Right renal cortex interstitium (tissue), 3 donors: ENCODE measurements around the gene ZNF212. TPM values are rescaled to one million over a fixed set of nuclear protein-coding genes. Genes with fewer than 3 reads are reported as not detected.

ENCODE experiments used
- DNase-seq, 3 donors: peaks; one replicate each; pipeline ENCODE4 v3.0.0-alpha.2; 2013; ENCODE audit warnings: low read depth in 3 of 3, low spot score in 2 of 3
- polyA plus RNA-seq, 3 donors: library from polyadenylated mRNA; unstranded; fragments of 120-200 nt; gene quantifications; one replicate each; pipeline ENCODE4 v1.2.1, GENCODE V29; 2013; ENCODE audit not compliant: insufficient read length in 3 of 3

The ZNF212 gene
- 10 to 100 TPM; 15.5 to 17.0 (median 16.5) TPM for polyA plus RNA-seq

GRCh38 chr7:149239345-149240143 is at the start of gene ZNF212:
Gene ZNF212 (plus strand): TSS chr7:149239651. CDS start chr7:149239779, 128 bp downstream.
- peak in 1 of 3 donors; percentile 77 for DNase-seq

DNA sequence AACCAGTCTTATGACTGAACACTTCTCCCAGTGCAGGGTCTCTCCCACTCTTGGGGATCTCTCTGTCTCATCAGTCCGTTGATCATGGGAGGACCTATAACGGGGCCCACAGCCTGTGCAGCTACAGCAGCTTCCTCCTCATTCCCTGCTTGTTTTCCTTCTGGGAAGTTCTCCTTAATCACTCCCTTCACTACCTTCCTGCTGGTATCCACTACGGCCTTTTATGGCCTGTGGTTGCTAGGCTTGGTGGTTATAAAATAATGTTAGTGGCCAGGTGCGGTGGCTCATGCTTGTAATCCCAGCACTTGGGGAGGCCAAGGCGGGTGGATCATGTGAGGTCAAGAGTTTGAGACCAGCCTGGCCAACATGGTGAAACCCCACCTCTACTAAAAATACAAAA is 47.6 kb upstream of the ZNF212 start:
- DNase-seq, result no peak

GRCh38 chr7:149194799-149195179 is 44.7 kb upstream of the ZNF212 start:
- no peak for DNase-seq

DNA sequence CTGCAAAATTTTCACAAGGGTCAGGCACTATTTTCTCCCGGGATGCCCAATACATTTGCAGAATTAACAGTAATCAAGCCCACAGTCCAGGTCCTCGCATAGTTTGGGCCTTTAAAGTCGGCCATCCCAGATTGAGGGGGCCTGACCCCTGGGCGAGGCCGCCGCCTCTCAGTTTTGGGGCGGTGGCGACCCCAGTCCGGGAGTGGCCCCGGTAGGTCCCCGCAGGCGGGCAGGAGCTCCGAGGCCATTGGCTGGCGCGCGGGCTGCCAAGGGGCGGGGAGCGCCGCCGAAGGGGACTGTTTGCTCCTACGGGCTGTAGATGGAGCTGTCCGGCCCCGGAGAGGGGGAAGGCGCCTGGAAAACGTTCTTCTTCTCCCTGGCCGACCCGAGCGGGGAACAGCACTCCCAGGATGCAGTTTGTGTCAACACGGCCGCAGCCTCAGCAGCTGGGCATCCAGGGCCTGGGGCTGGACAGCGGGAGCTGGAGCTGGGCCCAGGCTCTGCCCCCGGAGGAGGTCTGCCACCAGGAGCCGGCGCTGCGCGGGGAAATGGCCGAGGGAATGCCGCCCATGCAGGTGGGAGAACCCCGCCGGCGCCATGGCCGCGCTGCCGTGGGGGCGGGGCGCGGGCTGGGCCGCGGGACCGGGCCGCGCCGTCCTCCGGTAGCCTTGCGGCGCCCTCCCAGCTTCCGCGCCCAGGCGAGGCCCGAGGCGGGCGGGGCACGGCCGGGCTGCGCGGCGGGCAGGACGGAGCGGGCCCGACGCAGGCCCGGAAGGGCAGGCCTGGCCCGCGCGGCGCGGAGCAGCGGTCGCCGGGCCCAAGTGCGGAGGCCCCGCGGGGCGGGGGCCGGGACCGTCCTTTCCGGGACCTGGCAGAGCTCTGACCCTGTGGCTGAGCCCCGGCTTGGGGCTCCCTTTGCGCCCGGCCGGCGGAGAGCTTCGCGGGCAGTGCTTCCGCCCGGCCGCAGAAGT is 44.0 kb upstream of the ZNF212 start, which contains the start of gene ZNF282:
Gene ZNF282, plus strand, starts transcription at position 367 of the 971 bp plus-strand sequence. Its CDS starts 44 bp downstream, at position 411.
- peak; percentile 75 to 83 (median 79) for DNase-seq

GRCh38 chr7:149196151-149196704 is 43.2 kb upstream of the ZNF212 start:
- no peak for DNase-seq

DNA sequence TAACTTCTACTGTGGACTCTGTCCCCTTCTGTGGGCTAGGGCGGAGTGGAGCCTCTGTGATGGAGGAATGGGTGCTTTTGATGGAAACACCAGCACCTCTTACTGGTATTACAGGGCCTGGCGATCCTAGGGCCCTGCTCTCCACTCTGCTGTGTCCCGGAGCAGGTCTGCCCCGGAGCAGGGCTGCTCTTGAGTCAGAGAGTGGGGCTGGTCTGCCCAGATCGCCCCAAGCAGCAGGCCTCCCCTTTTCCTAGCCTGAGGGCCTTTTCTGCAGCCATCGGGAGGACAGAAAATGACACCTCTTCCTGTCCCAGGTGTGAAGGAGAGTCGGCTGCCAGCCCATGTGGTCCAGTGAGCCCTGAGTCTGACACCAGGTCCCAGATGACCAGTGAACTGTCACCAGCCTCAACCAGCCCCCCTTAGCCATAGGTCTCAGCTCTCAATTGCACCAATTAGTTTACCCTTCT is 42.7 kb upstream of the ZNF212 start:
- no peak for DNase-seq

- DNase-seq, result no peak
Observed at GRCh38 chr7:149197675-149198074, 41.8 kb upstream of the ZNF212 start.

DNA sequence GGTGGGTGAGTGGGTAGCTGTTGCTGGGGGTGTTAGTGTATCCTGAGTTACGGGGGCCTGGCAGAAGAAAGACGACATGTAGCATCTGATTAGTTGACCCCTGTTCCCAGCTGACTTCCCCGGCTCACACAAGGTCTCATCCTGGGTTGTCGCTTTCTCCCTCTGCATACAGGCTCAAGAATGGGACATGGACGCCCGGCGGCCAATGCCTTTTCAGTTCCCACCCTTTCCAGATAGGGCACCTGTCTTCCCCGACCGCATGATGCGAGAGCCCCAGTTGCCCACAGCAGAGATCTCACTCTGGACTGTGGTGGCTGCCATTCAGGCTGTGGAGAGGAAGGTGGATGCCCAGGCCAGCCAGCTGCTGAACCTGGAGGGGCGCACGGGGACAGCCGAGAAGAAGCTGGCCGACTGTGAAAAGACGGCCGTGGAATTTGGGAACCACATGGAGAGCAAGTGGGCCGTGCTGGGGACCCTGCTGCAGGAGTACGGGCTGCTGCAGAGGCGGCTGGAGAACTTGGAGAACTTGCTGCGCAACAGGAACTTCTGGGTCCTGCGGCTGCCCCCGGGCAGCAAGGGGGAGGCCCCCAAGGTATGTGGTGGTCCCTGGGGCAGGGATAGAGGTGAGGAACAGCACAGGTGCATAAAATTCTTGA is 41.2 kb upstream of the ZNF212 start:
- DNase-seq, result no peak

GRCh38 chr7:149199234-149199995 is 40.0 kb upstream of the ZNF212 start:
- DNase-seq, result no peak

- no peak for DNase-seq
Observed at GRCh38 chr7:149202831-149203231, 36.6 kb upstream of the ZNF212 start.

- no peak for DNase-seq
Observed at GRCh38 chr7:149205690-149206381, 33.6 kb upstream of the ZNF212 start.

DNA sequence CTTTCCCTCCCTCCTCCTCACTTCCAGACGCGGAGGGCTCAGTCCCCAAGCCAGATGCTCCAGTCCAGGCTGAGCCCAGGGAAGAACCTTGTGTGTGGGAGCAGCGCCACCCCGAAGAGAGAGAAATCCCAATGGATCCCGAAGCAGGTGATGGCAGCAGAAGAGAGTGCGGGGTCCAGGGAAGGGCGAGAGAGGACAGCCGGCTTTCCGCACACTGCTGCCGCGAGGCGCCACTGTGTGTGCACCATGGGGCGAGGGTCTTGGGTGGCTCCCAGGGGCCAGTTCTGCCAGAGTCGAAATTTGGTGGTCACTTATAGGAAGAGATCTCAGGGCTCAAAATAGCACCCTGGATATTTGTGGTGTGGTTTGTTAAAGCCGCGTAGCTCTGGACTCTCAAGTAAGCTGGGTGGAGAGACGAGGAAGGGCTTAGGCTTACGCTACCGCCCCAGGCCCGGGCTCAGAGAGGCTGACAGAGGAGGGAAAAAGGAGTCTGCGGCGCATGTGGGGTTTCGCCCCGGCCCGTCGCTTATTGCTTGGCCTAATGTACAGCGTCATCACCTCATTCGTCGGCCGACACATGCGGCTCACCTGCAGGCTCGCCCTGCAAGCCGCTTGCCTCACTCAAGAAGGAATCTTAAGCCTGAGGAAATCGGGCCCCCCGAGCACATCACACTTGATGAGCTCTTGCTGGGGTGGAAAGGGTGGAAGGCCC is 32.0 kb upstream of the ZNF212 start:
- no peak for DNase-seq

- no peak for DNase-seq
Observed at GRCh38 chr7:149209518-149210269, 29.8 kb upstream of the ZNF212 start.

DNA sequence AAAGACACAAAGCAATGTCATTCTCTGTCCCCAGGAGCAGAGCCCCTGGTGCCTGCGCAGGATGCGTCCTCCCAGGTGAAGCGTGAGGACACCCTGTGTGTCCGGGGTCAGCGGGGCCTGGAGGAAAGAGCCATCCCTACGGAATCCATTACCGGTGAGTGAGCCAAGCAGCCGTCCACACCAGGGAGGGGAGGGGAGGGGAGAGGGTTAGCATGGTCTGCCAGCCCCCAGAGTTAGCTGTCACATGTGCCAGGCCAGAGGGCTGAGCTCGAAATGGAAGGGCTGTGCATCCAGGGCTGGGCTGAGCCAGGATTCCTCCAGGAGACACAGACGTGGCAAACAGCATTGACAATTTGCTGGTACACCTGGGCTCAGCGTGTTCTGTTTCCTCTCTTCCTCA is 28.9 kb upstream of the ZNF212 start:
- no peak for DNase-seq

DNA sequence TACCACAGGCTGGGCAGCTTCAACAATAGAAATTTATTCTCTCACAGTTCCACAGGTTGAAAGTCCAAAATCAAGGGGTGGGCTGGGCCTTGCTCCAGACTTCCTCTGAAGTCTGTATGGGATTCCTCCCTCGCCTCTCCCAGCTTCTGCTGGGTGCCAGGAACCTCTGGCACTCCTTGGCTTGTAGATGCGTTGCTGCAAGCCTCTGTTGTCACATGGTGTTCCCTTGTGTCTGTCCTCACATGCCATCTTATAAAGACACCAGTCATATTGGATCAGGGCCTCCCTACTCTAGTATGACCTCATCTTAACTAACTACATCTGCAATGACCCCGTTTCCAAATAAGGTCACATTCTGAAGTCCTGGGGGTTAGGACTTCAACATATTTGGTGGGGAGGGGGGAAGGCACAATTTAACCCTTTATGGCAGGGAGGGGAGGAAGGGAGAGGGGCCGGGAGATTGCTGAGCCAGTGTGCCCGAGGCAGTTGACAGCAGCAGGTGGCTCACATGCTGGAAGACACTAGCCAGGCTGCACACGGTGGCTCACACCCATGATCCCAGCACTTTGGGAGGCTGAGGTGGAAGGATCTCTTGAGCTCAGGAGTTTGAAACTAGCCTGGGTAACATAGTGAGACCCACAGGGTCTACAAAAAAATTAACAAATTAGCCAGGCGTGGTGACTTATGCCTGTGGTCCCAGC is 25.3 kb upstream of the ZNF212 start:
- DNase-seq, result no peak

- no peak for DNase-seq
Observed at GRCh38 chr7:149216402-149216801, 23.0 kb upstream of the ZNF212 start.

GRCh38 chr7:149217570-149217969 is 21.9 kb upstream of the ZNF212 start:
- DNase-seq, result no peak
